ENCODE results near the gene HMGA1. TPM values are rescaled to one million over a fixed set of nuclear protein-coding genes. Genes with fewer than 3 reads are reported as not detected.

HMGA1 gene
- total and polyA plus RNA-seq, 2 of the 13 experiments (the other 11 are each of a cell fraction or from before 2014, with no cell fraction given), result 117 to 145 TPM

GRCh38 chr6:34248198-34248726 lies 11.6 kb downstream of the HMGA1 start (continued):
- TF ChIP-seq HMGXB3 (CRISPR knock-in tag; IDR thresholded peaks at IDR 0.05; ENCODE audit: borderline replicate concordance), result no peak
- no peak for TF ChIP-seq DPF2 (CRISPR knock-in tag; IDR thresholded peaks at IDR 0.05; ENCODE audit: borderline replicate concordance, low read depth)
- no peak for TF ChIP-seq FOSL2 (CRISPR knock-in tag; IDR thresholded peaks at IDR 0.05)
- 0 out of 2 replicates have a peak, but pooled peaks have one; percentile 61 for TF ChIP-seq MEIS1 (CRISPR knock-in tag; IDR thresholded peaks at IDR 0.05; ENCODE audit: borderline replicate concordance)
- no peak for TF ChIP-seq ZSCAN30 (CRISPR knock-in tag; IDR thresholded peaks at IDR 0.05)
- no peak for TF ChIP-seq NKX3-1 (CRISPR knock-in tag; IDR thresholded peaks at IDR 0.05)
- TF ChIP-seq MXI1 (IDR thresholded peaks at IDR 0.05; ENCODE audit: borderline replicate concordance, low read depth, low read length), result no peak
- no peak for TF ChIP-seq HNRNPK (IDR thresholded peaks at IDR 0.05; ENCODE audit: low read depth, low read length, poor library complexity, severe bottlenecking)
- TF ChIP-seq ZNF761 (CRISPR knock-in tag; conservative IDR thresholded peaks at IDR 0.05), result peak; percentile 50; the same call in 1 of the 2 replicates
- TF ChIP-seq ZNF629 (CRISPR knock-in tag; conservative IDR thresholded peaks at IDR 0.05), result no peak
- TF ChIP-seq, protein P1, sequence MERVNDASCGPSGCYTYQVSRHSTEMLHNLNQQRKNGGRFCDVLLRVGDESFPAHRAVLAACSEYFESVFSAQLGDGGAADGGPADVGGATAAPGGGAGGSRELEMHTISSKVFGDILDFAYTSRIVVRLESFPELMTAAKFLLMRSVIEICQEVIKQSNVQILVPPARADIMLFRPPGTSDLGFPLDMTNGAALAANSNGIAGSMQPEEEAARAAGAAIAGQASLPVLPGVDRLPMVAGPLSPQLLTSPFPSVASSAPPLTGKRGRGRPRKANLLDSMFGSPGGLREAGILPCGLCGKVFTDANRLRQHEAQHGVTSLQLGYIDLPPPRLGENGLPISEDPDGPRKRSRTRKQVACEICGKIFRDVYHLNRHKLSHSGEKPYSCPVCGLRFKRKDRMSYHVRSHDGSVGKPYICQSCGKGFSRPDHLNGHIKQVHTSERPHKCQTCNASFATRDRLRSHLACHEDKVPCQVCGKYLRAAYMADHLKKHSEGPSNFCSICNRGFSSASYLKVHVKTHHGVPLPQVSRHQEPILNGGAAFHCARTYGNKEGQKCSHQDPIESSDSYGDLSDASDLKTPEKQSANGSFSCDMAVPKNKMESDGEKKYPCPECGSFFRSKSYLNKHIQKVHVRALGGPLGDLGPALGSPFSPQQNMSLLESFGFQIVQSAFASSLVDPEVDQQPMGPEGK (CRISPR knock-in tag; IDR thresholded peaks at IDR 0.05), result no peak
- no peak for TF ChIP-seq SRSF9 (IDR thresholded peaks at IDR 0.05; ENCODE audit: borderline replicate concordance, insufficient read depth, low read depth, low read length, poor library complexity, severe bottlenecking)
- no peak for TF ChIP-seq ZNF558 (CRISPR knock-in tag; IDR thresholded peaks at IDR 0.05; ENCODE audit: borderline replicate concordance)
- 0 out of 2 replicates have a peak, but pooled peaks have one; percentile 17 for TF ChIP-seq ZBTB26 (CRISPR knock-in tag; IDR thresholded peaks at IDR 0.05; ENCODE audit: borderline replicate concordance)
- 0 out of 2 replicates have a peak, but pooled peaks have one; percentile 66 for TF ChIP-seq ZNF296 (CRISPR knock-in tag; conservative IDR thresholded peaks at IDR 0.05)
- TF ChIP-seq, protein P2, sequence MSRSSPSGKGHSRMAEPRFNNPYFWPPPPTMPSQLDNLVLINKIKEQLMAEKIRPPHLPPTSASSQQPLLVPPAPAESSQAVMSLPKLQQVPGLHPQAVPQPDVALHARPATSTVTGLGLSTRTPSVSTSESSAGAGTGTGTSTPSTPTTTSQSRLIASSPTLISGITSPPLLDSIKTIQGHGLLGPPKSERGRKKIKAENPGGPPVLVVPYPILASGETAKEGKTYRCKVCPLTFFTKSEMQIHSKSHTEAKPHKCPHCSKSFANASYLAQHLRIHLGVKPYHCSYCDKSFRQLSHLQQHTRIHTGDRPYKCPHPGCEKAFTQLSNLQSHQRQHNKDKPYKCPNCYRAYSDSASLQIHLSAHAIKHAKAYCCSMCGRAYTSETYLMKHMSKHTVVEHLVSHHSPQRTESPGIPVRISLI (CRISPR knock-in tag; IDR thresholded peaks at IDR 0.05; ENCODE audit: borderline replicate concordance), result no peak
- no peak for TF ChIP-seq JUND (CRISPR knock-in tag; IDR thresholded peaks at IDR 0.05)
- TF ChIP-seq SETDB1 (CRISPR knock-in tag; IDR thresholded peaks at IDR 0.05; ENCODE audit: borderline replicate concordance), result no peak
- peak; percentile 4 for TF ChIP-seq IKZF4 (CRISPR knock-in tag; IDR thresholded peaks at IDR 0.05; ENCODE audit: borderline replicate concordance, low read depth, not compliant biosample characterization)
- TF ChIP-seq CCAR2 (optimal IDR thresholded peaks at IDR 0.05; ENCODE audit: low read depth, low read length), result no peak
- no peak for TF ChIP-seq ZNF720 (CRISPR knock-in tag; IDR thresholded peaks at IDR 0.05)

Measured in HepG2 (cell line).